ENCODE measurements around the gene IL15. TPM values are rescaled to one million over a fixed set of nuclear protein-coding genes. Genes with fewer than 3 reads are reported as not detected.

The IL15 gene
- total RNA-seq, 1 donor from 2014 or later: 3.7 TPM

- DNase-seq (ENCODE audit: low read depth): no peak
- no peak for TF ChIP-seq CTCF (conservative IDR thresholded peaks at IDR 0.05; ENCODE audit: low read depth, low read length)
- H3K4me3 ChIP-seq (ENCODE audit: low read depth, low read length): no peak overlapping the region
Observed at GRCh38 chr4:141782205-141782604, 145.8 kb downstream of the IL15 start.

All from epithelial cell of proximal tubule (primary cell).